ENCODE results near the gene TUT4. TPM values are rescaled to one million over a fixed set of nuclear protein-coding genes. Genes with fewer than 3 reads are reported as not detected.

Gene TUT4
- total and polyA plus RNA-seq, 4 donors, result 16.4 to 142 (median 28.5) TPM

DNA sequence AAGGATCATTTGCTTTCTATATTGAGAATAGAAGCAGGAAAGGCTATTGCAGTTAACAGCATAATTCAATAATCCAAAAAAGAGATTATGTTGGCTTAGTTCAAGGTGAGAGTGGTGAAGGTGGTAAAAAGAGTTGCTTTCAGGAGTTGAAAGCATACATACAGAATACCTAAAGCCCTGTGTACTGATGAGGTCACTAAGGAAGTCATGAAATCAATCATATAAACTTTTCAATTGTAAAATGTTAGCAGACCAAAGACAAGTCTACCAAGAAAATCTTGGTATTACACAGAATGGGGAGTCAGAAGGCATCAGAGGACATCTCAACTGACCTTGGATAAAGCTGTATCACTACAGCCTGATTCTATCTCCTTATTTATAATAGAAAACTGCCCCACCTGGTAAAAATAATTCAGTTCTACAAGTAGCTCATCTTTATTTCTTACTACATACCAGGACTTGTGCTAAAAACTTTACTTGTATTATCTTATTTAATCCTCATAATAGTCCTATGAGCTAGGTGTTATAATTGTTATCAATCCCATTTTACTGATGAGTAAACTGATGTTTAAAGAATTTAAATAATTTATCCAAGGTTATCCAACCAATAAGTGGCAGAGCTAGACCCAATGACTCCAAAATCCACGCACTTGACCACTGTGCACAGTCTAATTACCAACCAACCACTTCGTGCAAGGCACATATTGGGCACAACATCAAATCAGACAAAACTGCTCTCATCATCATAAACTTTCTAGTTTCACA is 40.9 kb downstream of the TUT4 start:
- Histone ChIP-seq H3K4me1 (ENCODE audit: control insufficient read depth in 5 of 5, insufficient read depth in 5 of 5, low read length in 5 of 5) (peaks cover 0 to 2% (median 0%) of the 10 kb centered on the region in 5 donors), H3K4me3 (no peak overlapping the region), H3K27me3 (ENCODE audit: control insufficient read depth in 3 of 3, insufficient read depth in 3 of 3, low read length in 2 of 3) (no peaks in the 10 kb centered on the region), H3K9me3 (ENCODE audit: control insufficient read depth in 4 of 4, insufficient read depth in 3 of 4, low read length in 3 of 4) (no peaks in the 10 kb centered on the region), H3K36me3 (ENCODE audit: control insufficient read depth in 4 of 4, insufficient read depth in 4 of 4, low read length in 4 of 4) (peaks cover 3 to 24% (median 6%) of the 10 kb centered on the region in 4 donors), H3K9ac (ENCODE audit: insufficient read depth in 1 of 2, low read length in 2 of 2) (no peak overlapping the region), H3K27ac (ENCODE audit: low read depth in 1 of 2, low read length in 1 of 2) (no peak overlapping the region)
- ATAC-seq (ENCODE audit: insufficient read depth, low FRiP score) (no peak), DNase-seq (no peak)
- 95 to 98% methylated on average over 2 of the region's 2 CpGs for whole genome bisulfite sequencing, 2 donors
- TF ChIP-seq, protein P1, sequence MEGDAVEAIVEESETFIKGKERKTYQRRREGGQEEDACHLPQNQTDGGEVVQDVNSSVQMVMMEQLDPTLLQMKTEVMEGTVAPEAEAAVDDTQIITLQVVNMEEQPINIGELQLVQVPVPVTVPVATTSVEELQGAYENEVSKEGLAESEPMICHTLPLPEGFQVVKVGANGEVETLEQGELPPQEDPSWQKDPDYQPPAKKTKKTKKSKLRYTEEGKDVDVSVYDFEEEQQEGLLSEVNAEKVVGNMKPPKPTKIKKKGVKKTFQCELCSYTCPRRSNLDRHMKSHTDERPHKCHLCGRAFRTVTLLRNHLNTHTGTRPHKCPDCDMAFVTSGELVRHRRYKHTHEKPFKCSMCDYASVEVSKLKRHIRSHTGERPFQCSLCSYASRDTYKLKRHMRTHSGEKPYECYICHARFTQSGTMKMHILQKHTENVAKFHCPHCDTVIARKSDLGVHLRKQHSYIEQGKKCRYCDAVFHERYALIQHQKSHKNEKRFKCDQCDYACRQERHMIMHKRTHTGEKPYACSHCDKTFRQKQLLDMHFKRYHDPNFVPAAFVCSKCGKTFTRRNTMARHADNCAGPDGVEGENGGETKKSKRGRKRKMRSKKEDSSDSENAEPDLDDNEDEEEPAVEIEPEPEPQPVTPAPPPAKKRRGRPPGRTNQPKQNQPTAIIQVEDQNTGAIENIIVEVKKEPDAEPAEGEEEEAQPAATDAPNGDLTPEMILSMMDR (IDR thresholded peaks at IDR 0.05; ENCODE audit: control extremely low read depth, extremely low read depth), result no peak

DNA sequence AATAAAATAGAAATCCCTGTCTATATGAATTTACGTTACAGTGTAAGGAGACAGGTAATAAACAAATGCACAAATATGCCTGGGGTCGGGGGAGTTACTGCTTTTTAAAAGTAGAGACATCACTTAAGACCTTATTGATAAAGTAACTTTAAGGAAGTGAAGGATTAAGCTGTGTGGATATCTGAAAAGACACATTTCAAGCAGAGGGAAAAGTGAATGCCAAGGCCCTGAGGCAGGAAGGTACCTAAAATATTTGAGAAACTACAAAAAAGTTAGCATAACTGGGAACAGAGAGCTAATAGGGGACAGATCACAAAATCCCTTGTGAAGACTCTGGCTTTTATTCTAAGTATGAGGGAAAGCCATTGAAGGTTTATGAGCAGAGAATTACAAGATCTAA is 41.5 kb downstream of the TUT4 start:
- TF ChIP-seq, protein P1 (IDR thresholded peaks at IDR 0.05; ENCODE audit: control extremely low read depth, extremely low read depth), result no peak
- DNase-seq (no peak), ATAC-seq (ENCODE audit: insufficient read depth, low FRiP score) (no peak)
- WGBS, 2 donors, result 93 to 95% methylated on average over 2 of the region's 2 CpGs
- H3K27me3 ChIP-seq (ENCODE audit: control insufficient read depth in 3 of 3, insufficient read depth in 3 of 3, low read length in 2 of 3), result no peaks in the 10 kb centered on the region
- peaks cover 0 to 2% (median 0%) of the 10 kb centered on the region in 5 donors for H3K4me1 ChIP-seq (ENCODE audit: control insufficient read depth in 5 of 5, insufficient read depth in 5 of 5, low read length in 5 of 5)
- no peak overlapping the region for H3K4me3 ChIP-seq
- peaks cover 3 to 24% (median 7%) of the 10 kb centered on the region in 4 donors for H3K36me3 ChIP-seq (ENCODE audit: control insufficient read depth in 4 of 4, insufficient read depth in 4 of 4, low read length in 4 of 4)
- no peak overlapping the region for H3K9ac ChIP-seq (ENCODE audit: insufficient read depth in 1 of 2, low read length in 2 of 2)
- H3K27ac ChIP-seq (ENCODE audit: low read depth in 1 of 2, low read length in 1 of 2), result no peak overlapping the region
- no peaks in the 10 kb centered on the region for H3K9me3 ChIP-seq (ENCODE audit: control insufficient read depth in 4 of 4, insufficient read depth in 3 of 4, low read length in 3 of 4)

DNA sequence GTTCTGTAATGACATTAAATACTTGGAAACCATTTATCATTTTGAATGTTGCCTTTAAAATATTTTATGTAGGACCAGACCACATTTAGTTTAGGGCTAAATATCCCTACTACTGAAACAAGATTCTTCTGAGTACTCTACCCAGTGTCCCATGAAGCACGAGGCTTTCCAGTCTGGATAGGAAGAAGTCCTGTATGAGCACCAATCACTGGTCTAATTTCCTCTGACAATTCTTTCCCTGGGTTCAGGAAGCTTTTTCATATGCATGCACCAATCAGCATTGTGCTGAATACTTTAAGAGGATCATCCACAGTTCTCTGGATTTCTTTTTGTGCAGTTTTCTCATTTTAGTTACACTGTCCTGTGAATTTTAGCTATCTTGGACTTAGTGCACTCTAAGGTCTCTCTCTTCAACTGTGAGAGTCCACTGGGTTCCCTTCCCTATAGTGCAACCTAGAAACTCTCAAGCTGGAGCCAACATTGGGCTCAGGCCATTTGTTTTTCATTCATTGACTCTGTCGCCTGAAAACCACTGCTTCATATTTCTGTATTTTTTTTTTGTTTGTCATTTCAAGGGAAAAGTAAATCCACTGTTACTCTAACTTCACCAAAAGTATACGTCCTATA is 45.9 kb downstream of the TUT4 start:
- TF ChIP-seq, protein P1 (IDR thresholded peaks at IDR 0.05; ENCODE audit: control extremely low read depth, extremely low read depth), result no peak
- no peak for ATAC-seq (ENCODE audit: insufficient read depth, low FRiP score)
- DNase-seq, result no peak
- Histone ChIP-seq H3K9me3 (ENCODE audit: control insufficient read depth in 4 of 4, insufficient read depth in 3 of 4, low read length in 3 of 4) (no peaks in the 10 kb centered on the region), H3K27me3 (ENCODE audit: control insufficient read depth in 3 of 3, insufficient read depth in 3 of 3, low read length in 2 of 3) (no peaks in the 10 kb centered on the region), H3K4me1 (ENCODE audit: control insufficient read depth in 5 of 5, insufficient read depth in 5 of 5, low read length in 5 of 5) (peaks cover 0 to 2% (median 0%) of the 10 kb centered on the region in 5 donors), H3K36me3 (ENCODE audit: control insufficient read depth in 4 of 4, insufficient read depth in 4 of 4, low read length in 4 of 4) (peaks cover 0 to 21% (median 4%) of the 10 kb centered on the region in 4 donors), H3K4me3 (no peak overlapping the region), H3K9ac (ENCODE audit: insufficient read depth in 1 of 2, low read length in 2 of 2) (no peak overlapping the region), H3K27ac (ENCODE audit: low read depth in 1 of 2, low read length in 1 of 2) (no peak overlapping the region)
- 89 to 94% methylated on average over 3 of the region's 3 CpGs for WGBS, 2 donors

All from lung (tissue), 12 donors.